Stimulated activated CD8-positive, alpha-beta memory T cell treated with anti-CD3 and anti-CD28 coated beads, Interleukin-12 subunit alpha, Interleukin-12 subunit beta, amount 100 ng/mL, for 24 hours (primary cell): ENCODE data around the gene ACVR1C.
"Not testable (repeated sequence)": the region's sequence is repeated elsewhere in the genome, so short reads cannot be mapped to it uniquely, and the experiment has no call there.

Source experiments
- DNase-seq: peaks from one replicate; pipeline ENCODE4 v3.0.0-alpha.2; 2020; ENCODE audit errors: extremely low read depth

ACVR1C gene

DNA sequence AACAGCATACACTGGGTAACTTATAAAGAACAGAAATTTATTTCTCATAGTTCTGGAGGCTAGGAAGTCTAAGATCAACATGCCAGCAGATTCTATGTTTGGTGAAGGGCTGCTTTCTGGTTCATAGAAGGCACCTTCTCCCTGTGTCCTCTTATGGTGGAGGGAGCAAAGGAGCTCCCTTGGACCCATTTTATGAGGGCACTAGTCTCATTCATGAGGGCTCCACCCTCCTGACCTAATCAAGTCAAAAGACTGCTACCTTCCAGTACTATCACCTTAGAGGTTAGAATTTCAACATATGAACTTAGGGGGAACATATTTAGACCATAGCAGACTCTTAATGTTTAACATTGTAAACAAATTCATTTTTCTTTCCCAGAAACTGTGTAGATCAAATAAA lies 54.5 kb downstream of the ACVR1C start:
- no peak for DNase-seq

DNA sequence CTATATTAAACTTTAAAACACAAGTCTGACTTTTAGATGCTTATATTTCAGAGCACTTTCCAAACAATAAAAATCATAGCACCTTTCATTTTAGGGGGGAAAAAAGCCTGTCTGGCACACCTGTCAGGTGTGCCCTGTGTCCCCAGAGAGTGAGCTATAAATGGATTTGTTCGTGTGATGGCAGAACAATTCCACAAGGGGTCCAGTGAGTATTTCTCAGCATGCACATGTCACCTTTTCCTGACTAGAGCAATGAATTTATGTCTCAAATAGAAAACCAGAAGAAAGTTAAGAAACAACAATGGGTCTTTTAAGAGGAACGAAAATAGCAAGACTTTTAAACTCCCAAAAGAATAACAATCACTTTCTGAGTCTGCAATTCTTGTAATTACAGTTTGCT lies 55.9 kb downstream of the ACVR1C start:
- no peak for DNase-seq

DNA sequence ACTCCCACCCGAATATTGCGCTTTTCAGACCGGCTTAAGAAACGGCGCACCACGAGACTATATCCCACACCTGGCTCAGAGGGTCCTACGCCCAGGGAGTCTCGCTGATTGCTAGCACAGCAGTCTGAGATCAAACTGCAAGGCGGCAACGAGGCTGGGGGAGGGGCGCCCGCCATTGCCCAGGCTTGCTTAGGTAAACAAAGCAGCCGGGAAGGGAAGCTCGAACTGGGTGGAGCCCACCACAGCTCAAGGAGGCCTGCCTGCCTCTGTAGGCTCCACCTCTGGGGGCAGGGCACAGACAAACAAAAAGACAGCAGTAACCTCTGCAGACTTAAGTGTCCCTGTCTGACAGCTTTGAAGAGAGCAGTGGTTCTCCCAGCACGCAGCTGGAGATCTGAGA lies 62.0 kb downstream of the ACVR1C start:
- not testable (repeated sequence) for DNase-seq

DNA sequence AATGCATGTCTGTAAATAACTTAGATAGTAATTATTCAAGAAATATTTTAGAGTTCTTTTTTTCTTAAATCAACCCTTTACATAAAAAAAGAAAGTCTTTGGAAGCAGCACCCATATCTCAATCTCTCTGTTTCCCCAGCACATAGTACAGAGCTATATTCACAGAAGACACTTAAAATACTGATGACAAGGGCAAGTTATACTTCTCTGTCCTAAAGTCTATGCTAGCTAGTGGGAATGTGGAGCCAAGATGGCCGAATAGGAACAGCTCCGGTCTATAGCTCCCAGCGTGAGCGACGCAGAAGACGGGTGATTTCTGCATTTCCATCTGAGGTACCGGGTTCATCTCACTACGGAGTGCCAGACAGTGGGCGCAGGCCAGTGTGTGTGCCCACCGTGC lies 62.6 kb downstream of the ACVR1C start:
- DNase-seq, result not testable (repeated sequence)

DNA sequence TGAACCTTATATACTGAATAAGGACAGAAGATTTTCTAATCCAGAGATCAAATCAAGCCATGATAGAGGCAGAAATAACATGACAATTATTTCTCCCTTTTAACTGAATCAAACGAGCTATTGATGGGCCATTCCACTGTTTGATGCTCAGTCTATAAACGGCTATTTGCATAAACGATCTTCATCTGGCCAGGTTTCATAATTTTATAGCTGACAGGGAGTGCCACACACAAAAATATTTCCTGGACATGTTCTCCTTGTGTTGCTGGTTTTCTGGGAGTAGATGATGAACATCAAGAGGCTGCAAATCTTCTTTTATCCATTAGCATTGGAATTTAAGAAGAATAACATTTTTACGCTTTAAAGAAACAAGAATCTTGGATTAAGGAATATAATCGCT lies 63.1 kb downstream of the ACVR1C start:
- no peak for DNase-seq

DNA sequence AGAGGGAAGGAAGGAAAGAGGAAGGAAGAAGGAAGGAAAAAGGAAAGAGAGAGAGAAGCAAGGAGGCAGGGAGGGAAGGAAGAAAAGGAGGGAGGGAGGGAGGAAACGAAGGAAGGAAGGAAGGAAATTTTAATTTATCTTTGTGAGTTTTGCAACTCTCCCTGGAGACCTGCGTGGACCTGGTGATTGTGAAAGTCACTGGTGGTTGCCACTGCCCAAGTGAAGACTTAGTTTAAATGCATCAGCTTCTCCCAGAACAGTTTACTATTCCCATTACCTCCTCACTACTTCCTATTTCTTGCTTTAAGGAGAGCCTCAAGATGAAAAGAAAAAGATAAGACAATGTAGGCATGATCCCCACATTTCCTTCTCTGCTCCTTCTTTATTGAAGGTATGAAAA lies 68.8 kb downstream of the ACVR1C start:
- DNase-seq, result no peak

DNA sequence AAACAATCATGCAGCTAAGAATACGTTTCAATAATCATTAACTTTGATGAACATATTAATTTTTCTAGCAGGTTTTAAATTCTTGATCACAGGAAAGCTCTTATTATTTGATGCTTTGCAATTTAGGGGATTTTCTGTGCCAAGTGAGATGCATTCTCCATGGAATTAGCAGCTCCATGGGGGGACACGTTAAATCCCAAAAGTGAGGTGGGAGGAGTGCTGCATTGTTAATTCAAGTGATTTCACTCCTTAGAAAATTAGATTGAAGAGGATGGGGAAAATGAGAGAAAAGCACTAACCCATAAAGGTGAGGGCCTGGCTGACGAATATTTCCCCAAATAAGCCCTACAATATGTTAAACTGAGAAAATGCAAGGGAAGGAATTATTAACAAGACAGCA lies 69.2 kb downstream of the ACVR1C start:
- DNase-seq, result no peak

DNA sequence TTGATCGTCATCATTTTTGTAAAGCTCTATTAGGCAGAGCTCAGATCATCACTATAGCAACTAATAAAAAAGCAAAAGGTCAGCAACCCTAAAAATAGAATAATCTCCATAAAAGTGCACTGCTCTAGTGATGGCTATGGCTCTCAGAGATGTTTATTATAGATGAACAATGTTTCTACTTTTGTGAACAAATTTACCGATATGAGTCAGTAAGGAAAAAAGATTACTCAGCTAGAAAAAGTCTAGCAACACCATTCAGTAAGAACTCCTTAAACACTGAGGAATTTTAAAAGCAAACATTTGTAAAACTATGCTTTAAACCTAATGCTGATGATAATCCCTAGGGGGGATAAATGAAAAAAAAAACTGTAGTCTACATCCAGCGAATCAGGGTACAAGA lies 69.6 kb downstream of the ACVR1C start:
- no peak for DNase-seq

DNA sequence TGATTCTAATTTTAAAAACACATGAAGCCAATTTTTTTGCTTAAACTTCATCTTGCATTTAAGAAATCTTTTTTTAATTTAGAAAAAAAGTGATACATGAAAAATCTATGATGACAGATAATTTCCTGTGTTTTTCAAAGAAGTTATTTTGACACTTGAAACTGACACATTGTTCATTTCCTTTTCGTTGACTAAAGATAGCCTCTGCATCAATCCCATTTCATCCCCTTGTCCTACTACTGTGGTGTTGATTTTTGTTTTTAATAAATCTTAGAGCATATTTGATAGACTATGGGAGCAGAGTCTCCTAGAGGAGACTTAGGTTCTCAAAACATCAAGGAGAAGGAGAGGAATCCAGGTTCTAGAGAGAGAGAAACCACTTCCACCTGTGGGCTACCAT lies 70.9 kb downstream of the ACVR1C start:
- DNase-seq, result no peak

DNA sequence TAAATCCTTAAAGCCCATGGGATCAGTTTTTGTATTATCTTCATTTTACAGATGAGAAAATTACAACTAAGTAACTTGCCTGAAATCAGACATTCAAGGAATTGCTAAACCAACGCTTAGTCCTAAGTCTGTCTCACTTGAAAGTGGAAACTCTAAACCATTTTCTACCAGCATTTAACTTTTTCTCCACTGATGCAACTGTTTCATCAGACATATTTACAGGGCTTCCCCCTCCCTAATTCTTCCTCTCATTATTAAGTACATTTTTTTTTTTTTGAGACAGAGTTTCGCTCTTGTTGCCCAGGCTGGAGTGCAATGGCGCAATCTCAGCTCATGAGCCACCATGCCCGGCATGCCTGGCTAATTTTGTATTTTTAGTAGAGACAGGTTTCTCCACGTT lies 88.6 kb downstream of the ACVR1C start:
- DNase-seq, result no peak

DNA sequence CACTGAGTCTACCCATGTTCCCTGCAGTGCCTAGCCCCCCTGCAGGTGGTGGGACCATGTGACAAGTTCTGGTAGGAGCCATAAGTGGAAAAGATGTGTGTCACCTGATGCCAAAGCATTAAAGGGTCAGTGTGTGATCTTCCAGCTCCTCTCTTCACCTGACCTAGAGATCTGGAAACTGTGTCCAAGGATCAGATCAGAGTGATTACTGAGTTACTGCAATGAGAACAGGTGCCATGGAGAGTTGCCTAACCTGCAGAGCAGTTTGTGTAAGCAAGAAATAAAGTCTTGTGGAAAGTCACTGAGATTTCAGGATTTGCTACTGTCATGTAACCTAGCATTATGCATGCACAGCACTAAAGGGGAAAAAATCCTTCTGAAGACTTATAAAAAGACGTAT lies 90.6 kb downstream of the ACVR1C start:
- DNase-seq, result no peak

DNA sequence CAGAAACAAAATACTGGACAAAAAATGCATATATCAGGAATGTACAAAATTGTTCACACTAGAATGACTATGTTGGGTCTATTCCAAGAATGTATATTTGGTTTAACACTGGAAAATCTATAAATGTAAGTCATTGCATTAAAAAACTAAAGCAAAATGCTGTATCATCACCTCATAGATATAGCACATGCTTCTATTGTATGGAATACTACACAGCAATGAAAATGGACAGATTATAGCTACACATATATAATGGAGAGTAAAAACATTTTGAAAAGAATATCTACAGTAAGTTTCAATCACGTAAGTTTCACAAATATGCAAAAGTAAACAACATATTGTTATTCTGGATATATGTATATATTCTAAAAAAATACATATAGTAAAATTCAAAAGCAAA lies 91.8 kb downstream of the ACVR1C start:
- DNase-seq, result no peak

DNA sequence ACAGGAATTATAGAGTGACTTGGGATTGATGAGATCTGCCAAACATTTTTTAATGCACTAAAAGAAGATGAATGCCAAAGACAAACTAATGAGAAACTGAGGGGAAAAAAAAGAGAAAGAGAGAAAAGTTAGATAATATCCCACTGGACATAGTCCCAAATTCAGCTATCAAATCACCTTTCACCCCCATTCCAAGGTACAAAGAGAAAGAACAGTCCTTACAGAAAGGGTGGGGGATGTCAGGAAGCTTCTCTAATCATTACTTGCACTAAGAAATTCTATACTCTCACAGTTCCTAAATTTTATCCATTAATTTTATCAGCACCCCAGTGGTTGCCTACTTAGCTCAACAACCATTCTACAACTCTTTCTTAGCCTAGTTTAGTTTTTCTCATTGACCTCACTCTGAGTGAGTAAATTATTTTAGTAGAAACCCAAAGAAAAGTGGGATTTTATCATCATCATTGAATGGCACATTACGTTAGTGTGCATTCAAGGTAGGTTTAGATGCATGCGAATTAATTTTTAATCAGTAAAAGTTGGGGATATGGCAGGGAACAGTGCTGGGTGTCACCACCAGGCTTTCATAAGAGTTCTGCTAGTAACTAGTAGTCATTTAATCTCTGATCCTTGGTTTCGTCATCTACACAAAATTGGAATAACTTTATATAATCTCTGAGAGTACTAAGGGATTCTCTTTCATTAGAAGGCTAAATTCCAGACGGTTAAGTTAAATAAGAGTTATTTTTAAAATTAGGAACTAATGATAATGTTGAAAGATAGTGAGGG lies 99.5 kb downstream of the ACVR1C start:
- DNase-seq, result no peak

DNA sequence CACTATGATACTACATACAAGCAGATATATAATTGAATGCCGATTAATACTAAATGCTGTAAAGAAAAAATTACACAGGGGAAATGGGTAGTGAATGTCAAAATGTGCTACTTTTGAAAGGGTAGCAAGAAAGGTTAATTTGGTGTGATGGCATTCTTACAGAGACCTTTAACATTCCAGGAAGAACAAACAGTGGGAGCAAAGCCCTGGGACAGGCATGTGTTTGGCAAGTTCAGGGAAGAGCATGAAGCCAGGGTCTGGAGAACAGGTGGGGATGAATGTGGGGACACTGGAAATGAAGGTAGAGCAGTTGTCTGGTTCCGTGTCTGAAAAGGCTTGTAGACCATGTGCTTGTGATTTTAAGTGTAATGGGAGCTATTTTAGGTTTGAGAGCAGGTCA lies 102.6 kb downstream of the ACVR1C start:
- DNase-seq, result no peak

DNA sequence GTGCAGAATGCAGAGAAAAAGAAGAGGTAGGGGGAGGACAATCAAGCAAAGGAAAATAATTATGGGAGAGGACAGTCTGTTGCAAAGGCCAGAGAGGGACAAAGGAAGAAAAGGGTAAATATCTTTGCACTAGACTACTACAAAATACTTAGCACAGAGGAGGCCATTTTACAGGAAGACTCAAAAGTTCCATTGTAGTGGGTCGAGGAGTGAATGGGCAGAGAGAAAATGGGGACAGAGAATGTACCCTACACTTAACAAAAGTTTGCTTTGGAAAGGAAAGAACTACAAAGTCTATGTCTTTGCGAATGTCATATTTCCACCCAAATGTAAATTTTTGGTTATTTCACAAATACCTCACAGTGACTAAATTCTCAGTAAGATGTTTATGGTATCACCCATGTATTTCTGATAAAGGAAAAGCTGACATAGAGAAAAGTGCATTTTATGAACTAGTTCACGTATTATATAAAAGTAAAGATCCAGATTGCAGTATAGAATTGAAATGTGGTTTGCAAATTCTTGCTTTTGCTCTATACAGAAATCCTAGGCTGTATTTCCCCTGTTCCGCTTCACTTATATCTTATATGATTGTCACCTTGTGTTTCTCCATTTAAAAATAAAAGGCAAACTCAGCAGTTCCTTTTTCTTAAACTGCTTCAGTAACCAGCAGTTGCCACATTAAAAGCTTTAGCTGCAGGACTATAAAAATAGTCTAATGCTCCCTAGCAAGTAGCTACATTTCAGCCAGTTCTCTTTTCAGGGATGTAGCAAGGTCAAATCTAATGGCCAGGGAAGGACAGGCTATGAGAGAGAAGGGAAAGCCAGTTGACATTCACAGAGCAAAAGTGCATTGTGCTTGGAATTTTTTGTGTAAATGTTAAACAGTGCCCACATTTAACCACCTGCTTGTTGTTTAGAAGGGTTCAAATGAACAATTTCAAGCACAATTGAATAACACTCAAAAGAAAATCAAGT lies 105.1 kb downstream of the ACVR1C start:
- DNase-seq, result no peak

DNA sequence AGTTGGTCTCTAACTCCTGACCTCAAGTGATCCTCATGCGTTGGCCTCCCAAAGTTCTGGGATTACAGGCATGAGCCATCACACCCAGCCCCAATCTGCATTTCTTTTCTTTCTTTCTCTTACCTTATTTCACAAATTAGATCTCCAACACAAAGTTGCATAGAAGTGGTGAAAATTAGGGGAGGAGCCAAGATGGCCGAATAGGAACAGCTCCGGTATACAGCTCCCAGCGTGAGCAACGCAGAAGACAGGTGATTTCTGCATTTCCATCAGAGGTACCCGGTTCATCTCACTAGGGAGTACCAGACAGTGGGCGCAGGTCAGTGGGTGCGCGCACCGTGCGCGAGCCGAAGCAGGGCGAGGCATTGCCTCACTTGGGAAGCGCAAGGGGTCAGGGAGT lies 113.7 kb downstream of the ACVR1C start:
- not testable (repeated sequence) for DNase-seq

DNA sequence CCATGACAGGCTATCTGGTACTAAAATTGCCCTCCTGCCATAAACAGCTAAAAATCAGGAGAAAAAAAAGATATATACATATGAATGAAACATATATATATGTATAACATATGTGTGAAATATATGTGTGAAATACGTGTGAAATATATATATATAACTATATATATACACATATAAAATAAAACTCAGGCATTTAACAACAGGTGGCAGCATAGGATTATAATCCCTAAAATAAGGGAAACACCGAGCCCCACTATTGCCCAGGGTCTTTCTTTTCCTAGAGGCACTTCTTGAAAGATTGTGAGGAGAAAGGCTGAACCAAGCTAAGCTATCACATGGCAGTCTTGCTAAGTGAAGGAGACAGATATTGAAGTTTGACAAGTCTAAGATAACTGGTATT lies 118.9 kb downstream of the ACVR1C start:
- no peak for DNase-seq

DNA sequence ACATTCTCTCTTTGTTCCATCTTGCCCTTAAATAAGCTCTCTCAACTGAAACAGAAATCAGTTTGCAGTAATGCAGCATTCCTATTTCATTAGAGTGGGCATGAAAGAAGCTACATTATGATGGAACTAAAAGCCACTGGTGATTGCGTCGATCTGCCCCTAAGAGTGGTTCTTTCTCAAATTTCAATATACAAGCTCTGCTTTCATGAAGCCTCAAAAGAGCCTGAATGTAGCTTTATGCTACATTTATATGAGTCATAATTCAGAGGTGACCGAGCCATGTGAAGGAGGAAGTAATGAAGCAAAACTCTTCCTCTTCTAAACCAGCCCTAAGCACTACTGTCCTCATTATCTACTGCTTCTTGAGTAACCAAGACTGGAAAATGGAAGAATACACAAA lies 120.0 kb downstream of the ACVR1C start:
- no peak for DNase-seq

DNA sequence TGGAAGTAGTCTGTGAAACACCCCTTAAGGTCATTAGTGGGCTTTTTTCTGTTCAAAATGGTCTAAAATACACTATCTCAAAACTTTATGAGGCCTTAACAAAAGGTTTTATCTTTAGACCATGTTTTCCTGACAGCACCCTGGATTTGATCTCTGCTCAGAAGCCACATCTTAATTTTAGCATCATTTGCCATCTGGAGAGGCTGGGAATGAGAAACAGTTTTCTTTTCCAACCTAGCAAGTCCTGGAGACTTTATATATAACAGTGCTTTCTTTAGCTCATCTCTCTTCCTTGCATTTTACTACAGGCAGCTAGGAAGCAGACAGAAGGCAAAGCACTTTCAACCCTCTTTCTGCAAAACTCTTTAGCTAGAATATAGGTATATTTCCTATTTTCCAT lies 122.1 kb downstream of the ACVR1C start:
- no peak for DNase-seq

DNA sequence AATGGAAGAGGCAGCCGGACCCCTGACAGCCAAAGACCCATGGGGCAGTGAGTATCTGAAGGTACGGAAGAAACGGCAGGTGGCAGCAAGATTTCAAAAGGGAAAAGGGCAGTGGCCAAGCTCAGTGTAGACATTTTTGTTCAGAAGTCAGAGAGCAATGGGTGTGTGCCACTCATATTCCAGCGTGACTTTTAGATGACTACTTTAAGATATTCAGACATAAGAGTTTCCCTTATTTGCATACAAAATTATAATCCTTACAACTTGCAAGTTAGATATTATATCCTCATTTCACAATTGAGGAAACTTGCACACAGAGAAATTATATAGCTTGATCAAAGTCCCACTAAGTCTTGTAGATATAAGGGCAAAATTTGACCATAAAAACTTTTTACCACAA lies 124.0 kb downstream of the ACVR1C start:
- no peak for DNase-seq

DNA sequence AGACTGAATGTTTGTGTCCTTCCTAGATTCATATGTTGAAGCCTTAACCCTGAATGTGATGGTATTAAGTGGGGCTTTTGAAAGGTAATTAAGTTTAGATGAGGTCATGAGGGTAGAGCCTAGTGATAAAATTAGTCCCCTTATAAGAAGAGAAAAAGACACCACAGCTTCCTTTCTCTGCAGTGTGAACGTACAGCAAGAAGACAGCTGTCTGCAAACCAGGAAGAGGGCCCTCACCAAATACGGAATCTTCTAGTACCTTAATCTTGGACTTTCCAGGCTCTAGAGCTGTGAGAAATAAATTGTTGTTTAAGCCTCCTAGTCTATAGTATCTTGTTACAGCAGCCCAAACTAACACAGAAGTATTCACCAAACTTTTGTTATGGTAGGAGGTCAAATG lies 127.6 kb downstream of the ACVR1C start:
- no peak for DNase-seq

DNA sequence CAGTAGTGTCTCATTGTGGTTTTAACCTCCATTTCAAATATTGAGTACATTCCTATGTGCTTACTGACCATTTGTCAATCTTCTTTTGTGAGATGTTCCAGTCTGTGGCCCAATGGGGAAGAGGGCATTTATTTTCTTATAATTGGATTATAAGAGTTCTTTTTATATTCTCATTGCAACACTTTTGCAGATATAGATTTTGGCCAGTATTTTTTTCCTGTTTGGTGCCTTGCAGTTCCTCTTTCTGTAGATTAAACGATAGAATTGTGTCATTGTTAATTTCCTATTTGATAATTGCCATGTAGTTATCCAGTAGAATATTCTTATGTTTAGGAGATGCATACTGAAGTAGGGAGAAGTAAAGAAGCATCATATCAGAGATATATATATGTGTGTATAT lies 128.3 kb downstream of the ACVR1C start:
- DNase-seq, result no peak

DNA sequence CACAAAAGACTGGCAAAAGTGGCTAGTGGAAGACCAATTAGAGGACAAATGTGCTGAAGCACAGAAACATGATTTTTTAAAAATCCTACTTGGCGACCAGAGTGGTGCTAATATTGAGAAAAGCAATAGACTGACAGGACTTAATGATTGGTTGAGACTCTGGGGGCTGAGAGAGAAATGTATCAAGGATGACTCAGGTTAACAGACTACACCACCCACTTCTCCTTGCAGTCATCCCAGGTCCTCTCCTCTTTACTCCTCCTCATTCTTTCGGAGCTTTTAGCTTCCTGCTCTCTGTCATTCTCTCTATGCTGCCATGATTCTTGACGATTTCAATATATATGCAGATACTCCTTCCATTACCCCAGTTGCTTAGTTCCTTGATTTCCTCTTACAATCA lies 130.2 kb downstream of the ACVR1C start:
- DNase-seq, result no peak
